NCI-H2107 treated with DMSO at 0.1 percent for 48 hours (cell line): ENCODE measurements around the gene SLC6A1.

Source experiments
- DNase-seq: peaks from one replicate; lab custom pipeline; 2025; ENCODE audit not compliant: unreplicated experiment; lab: John Stamatoyannopoulos, UW

SLC6A1 gene

DNA sequence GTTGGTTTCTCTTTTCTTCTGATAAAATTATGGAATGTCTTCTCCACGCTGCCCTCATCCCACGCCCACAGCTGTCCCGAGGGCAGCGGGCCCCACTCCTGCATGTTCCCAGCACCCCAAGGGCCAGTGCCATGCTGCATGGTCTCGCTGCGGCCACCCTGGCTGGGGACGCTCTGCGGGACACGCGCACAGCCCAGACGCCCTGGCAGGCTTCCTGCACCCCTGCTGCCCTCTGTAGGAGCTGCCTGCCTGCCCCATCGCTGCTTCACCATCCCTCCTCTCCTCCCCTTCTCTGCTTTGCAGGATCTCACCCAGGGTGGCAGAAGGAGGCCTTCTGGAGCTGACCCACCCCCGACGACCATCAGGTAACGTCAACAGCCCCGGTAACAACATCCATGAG is 22.8 kb downstream of the SLC6A1 start:
- no peak for DNase-seq

DNA sequence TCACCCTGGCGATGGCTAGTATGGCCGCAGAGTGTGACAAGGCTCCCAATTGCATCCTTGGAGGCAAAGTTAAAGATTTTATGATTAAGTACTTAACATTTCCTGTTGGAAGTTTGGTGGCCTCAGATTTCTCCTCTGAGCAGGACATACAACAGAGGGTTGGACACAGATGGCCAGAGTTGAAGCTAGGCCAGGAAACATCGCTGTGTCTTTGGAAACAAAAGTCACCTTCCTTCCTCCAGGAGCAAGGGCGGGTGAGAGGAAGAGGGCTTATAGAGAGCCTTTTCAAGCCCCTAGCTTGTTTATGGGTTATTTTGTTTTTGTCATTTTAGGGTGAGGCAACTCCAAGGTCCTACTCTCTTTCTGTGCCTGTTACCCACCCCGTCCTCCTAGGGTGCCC is 24.2 kb downstream of the SLC6A1 start:
- DNase-seq: no peak

DNA sequence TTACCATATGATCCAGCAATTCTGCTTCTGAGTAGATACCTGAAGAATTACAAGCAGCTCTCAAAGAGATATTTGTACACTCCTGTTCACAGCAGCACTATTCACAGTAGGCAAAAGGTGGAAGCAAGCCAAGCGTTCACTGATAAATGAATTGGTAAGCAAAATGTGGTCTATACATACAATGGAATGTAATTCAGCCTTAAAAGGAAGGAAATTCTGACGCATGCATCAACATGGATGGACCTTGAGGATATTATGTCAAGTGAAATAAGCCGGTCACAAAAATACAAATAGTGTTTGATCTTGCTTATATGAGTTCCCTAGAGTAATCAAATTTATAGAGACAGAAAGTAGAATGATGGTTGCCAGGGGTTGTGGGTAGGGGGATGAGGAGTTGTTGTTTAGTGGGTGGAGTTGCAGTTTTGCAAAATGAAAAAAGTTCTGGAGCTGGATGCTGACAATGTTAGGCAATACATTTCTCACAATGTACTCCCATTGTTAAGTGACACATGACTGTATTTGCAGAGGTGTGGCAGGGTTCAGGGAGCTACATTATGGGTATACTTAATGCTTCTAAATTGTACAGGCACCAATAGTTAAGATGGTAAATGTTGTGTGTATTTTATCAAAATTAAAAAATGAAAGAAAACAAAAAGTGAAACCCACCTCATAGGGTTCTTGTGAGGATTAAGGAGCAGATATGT is 26.7 kb downstream of the SLC6A1 start:
- no peak for DNase-seq

DNA sequence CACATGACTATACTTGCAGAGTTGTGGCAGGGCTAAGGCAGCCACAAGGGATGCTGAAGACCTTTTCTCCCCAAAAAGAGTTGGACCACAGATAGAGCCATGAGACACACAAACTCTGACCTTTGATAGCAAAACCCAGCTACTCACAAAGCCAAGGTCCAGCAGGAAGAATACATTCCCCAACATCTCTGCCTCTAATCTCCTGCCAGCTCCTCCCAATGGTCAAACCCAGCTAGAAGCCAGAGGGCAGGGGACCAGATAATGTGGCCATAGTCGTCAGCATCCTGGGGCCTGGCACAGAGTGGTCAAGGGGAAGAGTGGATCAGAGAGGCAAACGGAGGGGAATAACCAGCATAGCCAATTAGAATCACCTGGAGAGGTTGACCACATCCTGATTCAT is 28.2 kb downstream of the SLC6A1 start:
- no peak for DNase-seq

DNA sequence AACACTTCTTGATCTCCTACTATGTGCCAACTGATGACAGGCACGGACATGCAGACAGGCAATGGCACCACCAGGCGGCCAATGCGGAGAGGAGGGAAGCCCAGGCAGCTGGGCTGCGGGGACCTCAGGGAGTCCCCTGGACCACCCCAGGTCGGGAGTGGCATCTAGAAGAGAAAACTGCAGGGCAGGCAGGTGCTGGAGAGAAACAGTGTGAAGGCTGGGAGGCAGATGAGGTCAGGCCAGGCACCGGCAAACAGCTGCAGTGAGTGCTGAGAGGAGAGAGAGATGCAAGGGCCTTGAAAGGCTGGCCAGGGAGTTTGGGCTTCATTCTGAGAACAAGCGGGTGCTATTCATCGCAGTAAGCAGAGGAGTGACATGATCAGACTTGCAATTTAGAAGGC is 29.1 kb downstream of the SLC6A1 start:
- no peak for DNase-seq

DNA sequence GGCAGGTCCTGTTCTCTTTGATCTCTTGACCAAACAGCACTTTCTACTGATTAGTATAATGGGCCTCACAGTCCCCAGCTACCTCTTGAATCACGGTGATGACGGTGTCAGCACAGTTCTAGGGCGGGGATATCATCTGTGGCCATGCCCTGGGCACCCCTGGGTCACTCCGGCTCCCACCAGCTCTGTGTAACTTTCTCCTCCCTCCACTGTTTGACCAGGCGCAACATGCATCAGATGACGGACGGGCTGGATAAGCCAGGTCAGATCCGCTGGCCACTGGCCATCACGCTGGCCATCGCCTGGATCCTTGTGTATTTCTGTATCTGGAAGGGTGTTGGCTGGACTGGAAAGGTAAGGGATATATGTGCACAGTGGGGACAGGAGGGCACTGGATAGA is 29.6 kb downstream of the SLC6A1 start:
- no peak for DNase-seq

DNA sequence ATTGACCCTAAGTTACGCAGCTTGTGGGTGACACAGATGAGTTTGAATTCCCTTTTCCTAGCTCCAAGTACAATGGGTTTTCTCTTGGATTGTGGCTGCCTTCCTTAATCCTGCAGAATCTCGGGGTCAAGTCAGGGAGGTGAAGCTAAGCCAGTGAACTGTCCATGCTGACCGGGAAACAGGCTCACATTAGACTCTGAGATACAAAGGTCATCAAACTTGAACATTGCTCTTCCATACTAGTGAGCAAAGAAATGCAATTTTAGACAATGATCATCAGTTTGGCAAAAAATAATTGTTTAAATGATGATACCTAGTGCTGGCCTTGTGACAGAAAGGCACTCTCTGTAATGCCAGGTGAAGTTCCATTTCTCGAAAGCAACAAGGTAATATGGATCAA is 31.6 kb downstream of the SLC6A1 start:
- no peak for DNase-seq

DNA sequence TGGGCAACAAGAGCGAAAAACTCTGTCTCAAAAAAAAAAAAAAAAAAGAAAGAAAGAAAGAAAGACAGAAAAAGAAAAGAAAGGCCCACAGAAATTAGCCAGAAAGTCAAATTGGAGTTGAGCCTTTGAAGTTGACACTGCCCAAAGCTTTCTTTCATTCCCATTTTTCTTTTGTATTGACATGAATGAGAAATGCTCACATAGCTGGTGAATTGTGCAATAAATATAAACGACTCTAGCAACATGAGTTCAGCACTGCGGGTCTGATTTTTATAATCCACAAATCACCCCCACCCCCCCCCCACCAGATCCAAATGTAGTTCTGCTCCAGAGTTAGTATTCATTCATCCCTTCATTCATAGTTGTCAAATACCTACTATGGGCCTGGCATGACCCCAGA is 37.4 kb downstream of the SLC6A1 start:
- DNase-seq: no peak

DNA sequence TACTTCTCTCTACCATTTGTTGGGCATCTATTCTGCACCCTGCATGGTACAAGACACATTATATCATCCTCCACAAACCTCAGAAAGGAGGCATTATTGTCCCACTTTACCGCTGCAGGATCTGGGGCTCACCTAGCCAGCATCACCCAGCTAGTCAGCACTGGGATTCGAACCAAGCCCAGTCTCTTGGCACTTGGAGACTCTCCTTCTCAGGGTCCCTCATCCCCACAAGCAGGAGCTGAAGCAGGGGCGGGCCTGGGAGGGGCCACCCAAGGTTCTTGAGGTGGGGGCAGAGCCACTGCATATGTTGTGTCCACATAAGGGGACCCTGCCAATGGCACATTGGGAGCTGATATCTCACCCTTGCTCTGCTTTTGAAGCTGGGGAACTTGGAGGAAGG is 41.3 kb downstream of the SLC6A1 start:
- DNase-seq: no peak

DNA sequence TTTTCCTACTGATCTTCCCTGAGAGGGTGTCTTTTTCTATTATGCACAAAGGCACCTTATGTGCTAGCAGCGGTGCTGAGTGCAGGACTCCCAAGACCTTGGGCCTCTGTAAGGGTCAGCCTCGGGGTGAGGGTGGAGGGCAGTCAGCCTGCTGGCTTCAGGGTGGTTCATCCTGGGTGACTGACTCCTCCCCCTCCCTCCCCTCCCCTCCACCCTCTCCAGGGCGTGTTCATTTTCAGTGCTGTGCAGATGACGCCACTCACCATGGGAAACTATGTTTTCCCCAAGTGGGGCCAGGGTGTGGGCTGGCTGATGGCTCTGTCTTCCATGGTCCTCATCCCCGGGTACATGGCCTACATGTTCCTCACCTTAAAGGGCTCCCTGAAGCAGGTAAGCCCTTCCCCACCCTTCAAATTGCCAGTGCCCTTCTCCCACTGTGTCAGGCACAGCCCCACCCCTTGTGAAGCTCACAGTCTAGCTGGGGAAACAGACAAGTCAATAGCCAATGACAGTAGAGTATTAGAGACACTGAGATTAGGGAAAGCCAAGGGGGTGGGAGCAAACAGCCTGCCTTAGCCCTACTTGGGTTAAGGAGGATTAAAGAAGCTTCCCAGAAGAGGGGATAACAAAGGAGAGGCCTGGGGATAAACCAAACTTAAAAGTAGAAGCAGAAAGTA is 41.9 kb downstream of the SLC6A1 start:
- DNase-seq: no peak

DNA sequence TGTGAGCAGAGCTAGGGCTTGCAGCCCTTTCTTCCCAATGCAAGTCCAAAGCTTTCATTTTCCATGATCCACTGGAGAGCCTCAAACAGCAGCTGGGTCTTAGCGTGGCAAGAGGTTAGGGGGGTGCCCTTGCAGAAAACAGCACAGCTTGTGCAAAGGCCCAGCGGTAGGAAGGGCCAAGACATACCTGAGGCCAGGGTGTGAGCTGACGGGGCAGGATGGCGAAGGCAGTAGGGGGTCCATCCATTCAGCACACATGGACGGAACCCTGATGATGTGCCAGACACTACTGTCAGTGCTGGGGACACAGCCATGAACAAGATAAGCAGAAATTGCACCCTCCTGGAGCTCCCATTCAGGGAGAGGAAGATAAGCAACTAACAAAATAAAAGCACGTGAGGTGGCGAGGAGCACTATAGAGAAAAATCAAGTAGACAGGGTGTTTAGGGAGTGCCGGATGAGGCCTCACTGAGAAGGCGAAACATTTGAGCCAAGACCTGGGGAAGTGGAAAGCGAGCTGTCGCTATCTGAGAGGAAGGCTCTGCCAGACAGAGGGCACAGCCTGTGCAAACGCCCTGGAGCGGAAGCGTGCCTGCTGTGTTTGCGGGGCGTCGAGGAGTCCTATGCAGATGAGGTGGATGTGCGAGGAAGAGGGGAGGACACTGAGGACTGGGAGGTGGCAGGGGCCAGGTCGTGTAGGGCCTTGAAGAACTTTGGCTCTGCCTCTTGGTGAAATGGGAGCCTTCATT is 43.4 kb downstream of the SLC6A1 start:
- no peak for DNase-seq

DNA sequence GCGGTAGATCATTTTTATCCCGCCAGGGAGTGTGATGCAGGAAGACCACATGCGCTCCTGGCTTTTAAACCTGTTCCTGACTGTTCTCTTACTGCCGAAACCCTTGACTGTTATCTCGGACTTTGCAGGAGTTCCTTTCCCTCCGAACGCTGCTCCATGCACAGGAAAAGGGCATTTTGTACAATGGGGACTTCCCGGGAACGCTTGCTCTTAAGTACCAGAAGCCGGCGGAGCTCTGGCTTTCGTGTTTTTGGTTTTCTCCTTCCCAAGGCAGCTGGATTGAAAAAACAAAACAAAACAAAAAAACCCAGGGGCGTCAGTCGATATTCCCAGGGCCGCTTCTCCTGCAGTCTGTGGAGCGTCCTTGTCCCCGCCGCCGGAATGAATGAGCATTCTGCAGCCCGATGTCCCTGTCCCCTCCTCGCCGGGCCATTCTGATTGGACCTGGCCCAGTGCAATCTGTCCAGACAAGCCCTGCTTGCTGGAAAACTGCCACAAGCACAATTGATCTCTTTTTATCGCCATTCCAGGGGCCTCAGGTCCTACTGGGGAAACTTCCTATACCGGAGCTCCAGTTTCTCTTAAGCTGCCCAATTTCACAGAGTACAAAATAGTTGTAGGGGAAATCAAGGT is 44.8 kb downstream of the SLC6A1 start:
- no peak for DNase-seq

DNA sequence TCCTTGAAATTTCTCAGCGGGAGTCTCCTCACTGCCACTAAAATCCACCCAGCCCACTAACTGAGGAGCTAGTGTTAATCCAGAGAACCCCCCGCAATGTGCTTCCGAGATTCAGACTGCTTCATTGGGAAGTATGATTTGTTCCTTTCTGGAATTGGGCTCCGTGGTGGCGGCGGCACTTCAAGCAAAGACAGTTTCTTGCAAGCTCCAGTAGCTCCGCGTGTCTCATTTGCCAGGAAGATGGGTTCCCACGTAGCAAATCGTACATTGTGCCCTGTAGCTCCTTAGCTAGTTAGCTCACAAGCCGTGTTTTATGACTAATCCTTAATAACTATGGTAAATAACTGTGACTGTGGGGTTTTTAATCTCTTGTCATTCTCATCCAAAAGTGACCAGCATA is 45.4 kb downstream of the SLC6A1 start:
- no peak for DNase-seq

DNA sequence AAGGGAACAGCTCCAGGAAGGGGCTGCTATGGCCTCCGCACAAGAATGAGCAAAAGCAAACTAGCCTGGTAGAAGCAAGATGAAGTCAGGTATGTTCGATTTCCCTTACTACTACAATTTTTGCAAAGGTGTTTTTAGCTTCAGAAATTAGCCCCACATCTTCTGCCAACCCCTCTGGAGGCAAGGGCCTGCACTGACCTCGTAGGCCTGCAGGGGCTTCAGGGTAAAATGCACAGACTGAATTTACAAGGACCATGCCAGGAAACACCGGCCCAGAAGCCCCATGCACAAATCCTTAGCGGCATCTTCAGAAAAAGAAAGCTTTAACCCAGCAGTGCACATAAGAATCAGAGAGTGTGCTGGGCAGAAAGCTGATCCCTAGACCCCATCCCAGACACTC is 53.0 kb downstream of the SLC6A1 start:
- DNase-seq: no peak

DNA sequence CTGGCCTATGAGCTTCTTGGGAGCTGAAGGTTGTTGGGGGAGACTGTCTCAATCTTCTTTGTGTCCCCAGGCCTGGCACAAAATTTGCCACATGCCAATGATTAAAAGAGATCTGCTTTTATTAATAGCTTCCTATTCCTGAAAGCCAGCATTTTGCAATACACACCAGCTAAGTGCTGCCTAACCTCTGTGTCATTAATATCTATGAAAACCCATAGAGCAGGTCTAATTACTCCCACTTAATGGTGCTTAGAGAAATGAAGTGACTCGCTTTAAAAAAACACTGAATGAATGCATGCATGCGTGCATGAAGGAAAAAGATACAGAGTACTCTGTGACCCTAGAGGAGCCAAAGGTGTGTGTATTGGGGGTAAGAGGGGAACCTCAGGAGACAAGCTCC is 55.0 kb downstream of the SLC6A1 start:
- DNase-seq: no peak

DNA sequence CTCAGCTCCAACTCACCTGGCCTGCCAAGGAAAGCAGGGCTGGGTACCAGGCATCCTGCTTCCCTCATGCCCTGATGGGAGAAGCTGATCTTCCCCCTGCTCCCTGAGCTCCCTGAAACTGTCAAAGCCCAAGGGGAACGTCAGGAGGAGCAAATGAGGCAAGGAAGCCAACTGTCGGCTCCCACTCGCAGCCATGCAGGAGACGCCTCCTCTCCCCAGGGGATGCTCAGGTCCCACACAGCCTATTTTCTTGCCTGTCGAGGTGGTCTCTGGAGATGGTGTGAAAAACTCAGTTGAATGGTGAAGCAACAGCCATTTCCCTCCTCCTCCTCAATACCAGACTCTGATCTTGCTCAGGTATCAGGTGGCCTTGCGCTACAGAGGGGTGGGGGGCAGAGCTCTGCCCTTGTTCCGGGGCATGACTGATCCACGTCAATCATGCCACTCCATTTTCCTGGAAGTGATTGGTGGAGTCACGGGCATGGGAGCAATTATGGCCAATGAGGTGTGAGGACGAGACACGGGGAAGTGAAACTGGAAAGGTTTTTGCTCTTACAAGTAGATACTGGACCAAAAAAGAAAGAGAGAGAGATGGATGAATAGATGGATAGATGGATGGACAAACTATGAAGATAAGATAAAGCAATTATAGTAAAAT is 58.2 kb downstream of the SLC6A1 start:
- DNase-seq: no peak

DNA sequence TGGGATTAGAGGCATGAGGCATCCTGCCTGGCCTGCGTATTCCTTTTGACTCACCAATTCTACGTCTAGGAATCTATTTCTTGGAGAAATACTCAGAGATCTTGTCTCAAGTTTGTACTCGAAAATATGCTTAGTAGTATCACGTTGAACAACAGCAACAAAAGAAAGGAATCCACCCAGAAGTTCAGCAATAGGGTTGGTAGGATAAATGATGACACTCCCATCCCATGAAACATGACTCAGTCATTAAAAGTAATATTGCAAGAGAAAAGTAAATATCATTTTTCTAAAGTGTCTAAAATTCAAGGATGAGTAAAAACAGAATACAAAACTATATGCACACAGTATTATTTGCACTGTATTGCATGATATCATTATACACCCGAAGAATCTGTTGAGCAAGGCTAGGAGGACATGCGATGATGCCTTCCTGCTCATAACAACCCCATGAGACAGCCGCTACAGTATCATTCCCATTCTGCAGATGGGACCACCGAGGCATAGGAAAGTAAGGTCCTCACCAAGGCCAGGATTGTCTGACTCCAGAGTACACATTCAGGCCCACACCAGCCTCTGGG is 61.5 kb downstream of the SLC6A1 start:
- DNase-seq: no peak

DNA sequence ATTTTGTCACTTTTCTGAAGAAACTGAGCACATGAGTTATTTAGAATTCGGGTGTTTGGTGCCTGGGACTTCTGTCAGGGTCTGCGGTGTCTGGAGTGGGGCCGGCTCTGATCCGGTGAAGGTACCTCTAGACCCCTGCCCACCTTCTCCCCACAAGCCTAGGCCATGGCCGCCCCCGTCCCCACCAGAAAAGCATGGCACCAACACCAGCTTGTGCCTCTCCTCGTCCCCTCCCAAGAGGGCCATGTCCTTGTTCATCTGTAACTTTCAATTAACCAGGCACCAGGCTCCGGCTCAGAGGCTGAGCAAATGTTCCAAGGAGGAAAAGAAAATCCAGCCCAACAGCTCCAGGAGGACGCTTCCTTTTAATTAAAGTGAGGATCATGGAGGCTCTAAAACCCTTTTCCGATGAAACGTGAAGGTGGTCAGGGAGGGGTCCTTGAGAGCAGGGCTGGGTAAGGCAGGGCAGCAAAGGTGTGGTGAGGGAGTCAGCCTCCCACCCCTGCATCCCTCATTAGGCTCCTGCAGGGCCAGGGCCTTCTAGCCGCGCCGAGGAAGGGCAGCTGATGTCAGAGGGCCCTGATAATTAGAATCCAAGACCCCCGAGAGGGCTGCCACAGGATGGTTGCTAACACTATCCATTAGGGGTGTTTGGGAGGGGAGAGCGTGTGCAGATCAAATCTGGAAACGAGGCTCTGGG is 62.3 kb downstream of the SLC6A1 start:
- DNase-seq: no peak

DNA sequence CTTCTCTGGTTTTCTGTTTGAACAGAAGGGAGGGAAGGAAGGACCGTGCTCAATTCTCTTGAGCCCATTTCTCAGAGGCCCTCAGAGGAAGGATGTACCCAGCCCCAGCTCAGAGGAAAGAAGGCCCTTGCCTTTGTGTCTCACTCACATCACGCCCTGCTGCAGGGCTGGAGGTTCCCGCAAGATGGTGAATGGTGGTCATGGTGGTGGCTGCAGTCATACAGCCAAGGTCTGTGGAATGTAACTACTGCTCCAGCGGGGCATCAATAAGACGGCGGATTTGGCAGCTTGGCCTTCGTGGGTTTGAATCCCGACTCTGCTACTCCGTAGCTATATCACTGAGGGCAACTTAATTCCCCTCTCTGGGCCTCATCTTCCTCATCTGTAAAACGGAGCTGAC is 62.9 kb downstream of the SLC6A1 start:
- DNase-seq: no peak

DNA sequence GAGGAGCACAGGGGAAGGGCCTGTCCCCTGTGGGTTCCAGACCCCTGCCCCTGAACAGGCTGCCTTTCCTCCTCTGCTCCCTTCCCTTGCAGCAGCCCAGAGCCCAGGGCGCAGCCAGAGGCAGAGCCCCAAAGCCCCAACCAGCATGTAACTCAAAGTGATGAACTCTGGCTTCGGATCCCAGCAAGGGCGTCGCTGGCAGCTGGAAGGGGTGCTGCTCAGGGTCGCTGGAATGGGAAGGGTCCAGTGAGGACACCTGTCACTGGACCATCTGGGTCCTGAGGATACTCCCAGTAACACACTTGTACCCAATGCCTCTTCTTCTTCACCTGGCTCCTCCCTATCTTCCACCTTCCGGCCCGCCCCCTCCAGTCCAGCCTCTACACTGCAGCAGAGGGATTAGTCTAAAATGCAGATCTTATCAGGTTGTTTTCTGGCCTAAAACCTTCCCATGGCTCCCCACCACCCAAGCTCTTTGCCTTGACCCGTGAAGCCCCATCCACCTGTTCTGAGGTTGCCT is 64.0 kb downstream of the SLC6A1 start:
- no peak for DNase-seq
